H9 (cell line): Measurements from ENCODE around the gene ZNF134. TPM values are rescaled to one million over a fixed set of nuclear protein-coding genes. Genes with fewer than 3 reads are reported as not detected.

Experiments used
- DNase-seq: peaks from one replicate; pipeline ENCODE4 v3.0.0-alpha.2; 2017
- H2AFZ ChIP-seq: one replicate; pipeline ENCODE4 v1.6.1; 2013; ENCODE audit warnings: mild to moderate bottlenecking, low read length, control low read depth, moderate library complexity
- H2AK5ac ChIP-seq: 2 replicates; pipeline ENCODE4 v1.6.1; 2013; ENCODE audit warnings: low read length, control low read depth, mixed read lengths; ENCODE audit not compliant: insufficient read length
- H2BK120ac ChIP-seq: one replicate; pipeline ENCODE4 v1.6.1; 2013; ENCODE audit warnings: low read depth, mild to moderate bottlenecking, low read length, control low read depth, inconsistent platforms; ENCODE audit not compliant: poor library complexity, severe bottlenecking
- H2BK12ac ChIP-seq: 2 replicates; pipeline ENCODE4 v1.6.1; 2013; ENCODE audit warnings: low read length, control low read depth, mixed read lengths, low read depth; ENCODE audit not compliant: insufficient read length
- H2BK15ac ChIP-seq: 2 replicates; pipeline ENCODE4 v1.6.1; 2013; ENCODE audit warnings: low read depth, low read length, control low read depth
- H2BK20ac ChIP-seq: one replicate; pipeline ENCODE4 v1.6.1; 2013; ENCODE audit warnings: low read depth, mild to moderate bottlenecking, low read length, control low read depth, inconsistent platforms; ENCODE audit not compliant: poor library complexity, severe bottlenecking
- H2BK5ac ChIP-seq: 2 replicates; pipeline ENCODE4 v1.6.1; 2013; ENCODE audit warnings: low read length, control low read depth, mixed read lengths; ENCODE audit not compliant: insufficient read length
- H3K14ac ChIP-seq: 2 replicates; pipeline ENCODE4 v1.6.1; 2013; ENCODE audit warnings: low read length, control low read depth; ENCODE audit not compliant: insufficient read depth
- H3K18ac ChIP-seq: 2 replicates; pipeline ENCODE4 v1.6.1; 2013; ENCODE audit warnings: low read depth, mild to moderate bottlenecking, mixed read lengths, low read length, control low read depth; ENCODE audit not compliant: insufficient read length
- H3K23ac ChIP-seq: 2 replicates; pipeline ENCODE4 v1.6.1; 2013; ENCODE audit warnings: low read length, control low read depth, mixed read lengths, low read depth; ENCODE audit not compliant: insufficient read length
- H3K23me2 ChIP-seq: 2 replicates; pipeline ENCODE4 v1.6.1; 2013; ENCODE audit warnings: low read depth, mild to moderate bottlenecking, mixed read lengths, low read length, control low read depth; ENCODE audit not compliant: insufficient read length, poor library complexity, severe bottlenecking
- H3K27ac ChIP-seq: 2 replicates; pipeline ENCODE4 v1.5.1; 2013; ENCODE audit warnings: low read length, control low read depth, mixed read lengths, low read depth; ENCODE audit not compliant: insufficient read length
- H3K27me3 ChIP-seq: 2 replicates; pipeline ENCODE4 v1.6.1; 2013; ENCODE audit warnings: low read length, control low read depth, inconsistent platforms; ENCODE audit not compliant: insufficient read depth
- H3K4ac ChIP-seq: 2 replicates; pipeline ENCODE4 v1.6.1; 2013; ENCODE audit warnings: low read depth, mild to moderate bottlenecking, control low read depth, inconsistent platforms, low read length, moderate library complexity
- H3K4me1 ChIP-seq: 2 replicates; pipeline ENCODE4 v1.6.1; 2013; ENCODE audit warnings: low read length, control low read depth, inconsistent platforms; ENCODE audit not compliant: insufficient read depth
- H3K4me2 ChIP-seq: 2 replicates; pipeline ENCODE4 v1.6.1; 2013; ENCODE audit warnings: low read length, control low read depth, mixed read lengths; ENCODE audit not compliant: insufficient read length, insufficient read depth
- H3K56ac ChIP-seq: 2 replicates; pipeline ENCODE4 v1.6.1; 2013; ENCODE audit warnings: low read depth, mild to moderate bottlenecking, mixed read lengths, low read length, control low read depth; ENCODE audit not compliant: insufficient read length
- H3K79me1 ChIP-seq: 2 replicates; pipeline ENCODE4 v1.6.1; 2013; ENCODE audit warnings: low read depth, mild to moderate bottlenecking, moderate library complexity, low read length, control low read depth, inconsistent platforms; ENCODE audit not compliant: insufficient read depth, poor library complexity, severe bottlenecking
- H3K79me2 ChIP-seq: 2 replicates; pipeline ENCODE4 v1.6.1; 2013; ENCODE audit warnings: low read length, control low read depth, inconsistent platforms; ENCODE audit not compliant: insufficient read depth
- H3K9ac ChIP-seq: 2 replicates; pipeline ENCODE4 v1.6.1; 2013; ENCODE audit warnings: low read length, control low read depth, mixed read lengths; ENCODE audit not compliant: insufficient read length; ENCODE audit errors: extremely low read depth
- H3K9me3 ChIP-seq: one replicate; pipeline ENCODE4 v1.6.1; 2013; ENCODE audit warnings: low read depth, low read length, inconsistent platforms; ENCODE audit not compliant: control insufficient read depth
- H3T11ph ChIP-seq: one replicate; pipeline ENCODE4 v1.6.1; 2013; ENCODE audit warnings: mild to moderate bottlenecking, low read length, control low read depth, inconsistent platforms
- H4K20me1 ChIP-seq: one replicate; pipeline ENCODE4 v1.6.1; 2013; ENCODE audit not compliant: control insufficient read depth, insufficient read length, insufficient read depth
- H4K5ac ChIP-seq: 2 replicates; pipeline ENCODE4 v1.6.1; 2013; ENCODE audit warnings: low read depth, mild to moderate bottlenecking, mixed read lengths, low read length, control low read depth; ENCODE audit not compliant: insufficient read length
- H4K8ac ChIP-seq: replicated peaks from 2 replicates; pipeline ENCODE4 v1.6.1; 2013; ENCODE audit warnings: low read length, control low read depth, mixed read lengths, low read depth; ENCODE audit not compliant: insufficient read length
- H4K91ac ChIP-seq: 2 replicates; pipeline ENCODE4 v1.6.1; 2013; ENCODE audit warnings: low read depth, mild to moderate bottlenecking, moderate library complexity, mixed read lengths, low read length, control low read depth; ENCODE audit not compliant: insufficient read length
- H3K27ac Mint-ChIP-seq, 3 experiments: 2 replicates in 2 of 3; 3 replicates in 1 of 3; pipeline ENCODE4 v1.8.0; 2020 to 2021; ENCODE audit warnings: mixed read lengths in 3 of 3, mild to moderate bottlenecking in 1 of 3, moderate library complexity in 1 of 3
- H3K27me3 Mint-ChIP-seq: 2 replicates; pipeline ENCODE4 v1.8.0; 2021; ENCODE audit warnings: low read depth, mild to moderate bottlenecking, moderate library complexity, mixed read lengths
- H3K36me3 Mint-ChIP-seq, 3 experiments: 2 replicates in 2 of 3; 3 replicates in 1 of 3; pipeline ENCODE4 v1.8.0; 2020 to 2021; ENCODE audit warnings: low read depth in 3 of 3, mixed read lengths in 3 of 3; ENCODE audit not compliant: insufficient read depth in 1 of 3
- H3K4me1 Mint-ChIP-seq, 2 experiments: 2 replicates each; pipeline ENCODE4 v1.8.0; 2020; ENCODE audit warnings: mixed read lengths in 2 of 2
- H3K4me3 Mint-ChIP-seq, 2 experiments: 2 replicates in 1 of 2; 3 replicates in 1 of 2; pipeline ENCODE4 v1.8.0; 2020 to 2021; ENCODE audit warnings: mild to moderate bottlenecking in 2 of 2, mixed read lengths in 2 of 2, moderate library complexity in 1 of 2
- H3K9me3 Mint-ChIP-seq, 2 experiments: 2 replicates in 1 of 2; 3 replicates in 1 of 2; pipeline ENCODE4 v1.8.0; 2020; ENCODE audit warnings: mild to moderate bottlenecking in 2 of 2, mixed read lengths in 2 of 2, moderate library complexity in 1 of 2
- WGBS: extraction: QIAGEN DNeasy Blood & Tissue Kit; methylation state at CpG from one replicate; pipeline ENCODE4 v1.1.7; 2013; ENCODE audit warnings: missing lambda C conversion rate, low lambda C conversion rate, mixed read lengths; ENCODE audit not compliant: insufficient read length; ENCODE audit errors: extremely low coverage; 5-methylcytosine and 5-hydroxymethylcytosine counted together
- total RNA-seq: library from RNA; stranded (reverse); gene quantifications from 2 replicates; pipeline ENCODE4 v1.2.1, GENCODE V29; 2021
- TF ChIP-seq, protein P1 (sequence below): fragments of 200-600 bp; sonication (generic); conservative IDR thresholded peaks from 3 replicates; pipeline ENCODE4 v1.8.0; 2021; ENCODE audit warnings: antibody characterized with exemption, mild to moderate bottlenecking

ZNF134 gene
- total RNA-seq, 1 experiment from 2014 or later, result 44.1 TPM

- H3K4me3 Mint-ChIP-seq, result no peak overlapping the region; a peak in 1 of 5 replicates
- no peak overlapping the region for H3K27ac Mint-ChIP-seq
Measured at GRCh38 chr19:57587529-57587928, 26.5 kb upstream of the ZNF134 start.

More at GRCh38 chr19:57587529-57587928, 26.5 kb upstream of the ZNF134 start:
- Mint-ChIP-seq H3K4me1 (peaks cover 0 to 10% of the 10 kb centered on the region in 2 experiments; a peak in 2 of 4 replicates), H3K36me3 (peaks cover 85 to 88% (median 87%) of the 10 kb centered on the region in 3 experiments), H3K27me3 (peaks cover 12% of the 10 kb centered on the region), H3K9me3 (peaks cover 88 to 92% of the 10 kb centered on the region in 2 experiments)
- no peak overlapping the region for H2BK5ac ChIP-seq
- peaks cover 45% of the 10 kb centered on the region for H3K9me3 ChIP-seq
- no peak overlapping the region for H3K18ac ChIP-seq
- H3K4me1 ChIP-seq, result peaks cover 6% of the 10 kb centered on the region
- H2BK12ac ChIP-seq, result no peak overlapping the region
- H3K27ac ChIP-seq, result no peak overlapping the region
- H3K56ac ChIP-seq, result no peak overlapping the region
- no peak overlapping the region for H2BK120ac ChIP-seq
- peaks cover 14% of the 10 kb centered on the region for H3K79me2 ChIP-seq
- no peak overlapping the region for H2BK15ac ChIP-seq
- no peak overlapping the region for H3K4me2 ChIP-seq
- no peak overlapping the region for H3T11ph ChIP-seq
- no peak overlapping the region for H2BK20ac ChIP-seq
- H2AK5ac ChIP-seq, result no peak overlapping the region
- no CpG with 5 or more reads among the region's 1 CpG for WGBS
- TF ChIP-seq, protein P1, sequence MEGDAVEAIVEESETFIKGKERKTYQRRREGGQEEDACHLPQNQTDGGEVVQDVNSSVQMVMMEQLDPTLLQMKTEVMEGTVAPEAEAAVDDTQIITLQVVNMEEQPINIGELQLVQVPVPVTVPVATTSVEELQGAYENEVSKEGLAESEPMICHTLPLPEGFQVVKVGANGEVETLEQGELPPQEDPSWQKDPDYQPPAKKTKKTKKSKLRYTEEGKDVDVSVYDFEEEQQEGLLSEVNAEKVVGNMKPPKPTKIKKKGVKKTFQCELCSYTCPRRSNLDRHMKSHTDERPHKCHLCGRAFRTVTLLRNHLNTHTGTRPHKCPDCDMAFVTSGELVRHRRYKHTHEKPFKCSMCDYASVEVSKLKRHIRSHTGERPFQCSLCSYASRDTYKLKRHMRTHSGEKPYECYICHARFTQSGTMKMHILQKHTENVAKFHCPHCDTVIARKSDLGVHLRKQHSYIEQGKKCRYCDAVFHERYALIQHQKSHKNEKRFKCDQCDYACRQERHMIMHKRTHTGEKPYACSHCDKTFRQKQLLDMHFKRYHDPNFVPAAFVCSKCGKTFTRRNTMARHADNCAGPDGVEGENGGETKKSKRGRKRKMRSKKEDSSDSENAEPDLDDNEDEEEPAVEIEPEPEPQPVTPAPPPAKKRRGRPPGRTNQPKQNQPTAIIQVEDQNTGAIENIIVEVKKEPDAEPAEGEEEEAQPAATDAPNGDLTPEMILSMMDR, result no peak
- H3K27me3 ChIP-seq, result no peaks in the 10 kb centered on the region
- no peak overlapping the region for H4K91ac ChIP-seq
- no peaks in the 10 kb centered on the region for H4K20me1 ChIP-seq
- no peak overlapping the region for H3K4ac ChIP-seq
- H3K23ac ChIP-seq, result no peak overlapping the region
- no peak overlapping the region for H2AFZ ChIP-seq
- no peak for DNase-seq
- H4K5ac ChIP-seq, result no peak overlapping the region
- peaks cover 11% of the 10 kb centered on the region for H3K79me1 ChIP-seq
- no peak overlapping the region for H4K8ac ChIP-seq
- no peak overlapping the region for H3K14ac ChIP-seq
- H3K23me2 ChIP-seq, result peaks cover 9% of the 10 kb centered on the region
- no peak overlapping the region for H3K9ac ChIP-seq
